K562 (cell line): ENCODE measurements around the gene ZNF620. TPM values are rescaled to one million over a fixed set of nuclear protein-coding genes. Genes with fewer than 3 reads are reported as not detected.

Source experiments
- AFF4 ChIP-seq: sonication (generic); formaldehyde crosslinking; IDR thresholded peaks from 2 replicates; pipeline ENCODE4 v1.8.0; 2023; ENCODE audit warnings: mild to moderate bottlenecking, missing genetic modification reagents
- ARID3B ChIP-seq: fragments of 250-450 bp; sonication (Bioruptor Pico); IDR thresholded peaks from 2 replicates; pipeline ENCODE4 v1.4.0; 2020; ENCODE audit warnings: borderline replicate concordance
- ATF1 ChIP-seq, 2 experiments: fragments of 450-650 bp in 1 of 2; IDR thresholded peaks; 2 replicates each; pipeline ENCODE4 v1.6.1; 2016; ENCODE audit warnings: missing compliant biosample characterization in 1 of 2, missing genetic modification characterization in 1 of 2
- CBFA2T3 ChIP-seq: fragments of 450-650 bp; IDR thresholded peaks from 2 replicates; pipeline ENCODE4 v1.6.1; 2017
- CTBP1 ChIP-seq: fragments of 450-650 bp; IDR thresholded peaks from 2 replicates; pipeline ENCODE4 v1.6.1; 2016; ENCODE audit warnings: borderline replicate concordance
- ETS2 ChIP-seq: IDR thresholded peaks from 2 replicates; pipeline ENCODE4 v1.6.1; 2016; ENCODE audit warnings: borderline replicate concordance, missing genetic modification characterization, mild to moderate bottlenecking, moderate library complexity, missing compliant biosample characterization; ENCODE audit not compliant: poor library complexity, severe bottlenecking
- HDAC2 ChIP-seq: fragments of 450-650 bp; IDR thresholded peaks from 2 replicates; pipeline ENCODE4 v1.6.1; 2016; ENCODE audit warnings: mild to moderate bottlenecking
- NCOA1 ChIP-seq: fragments of 450-650 bp; IDR thresholded peaks from 2 replicates; pipeline ENCODE4 v1.6.1; 2016; ENCODE audit warnings: low read depth
- SNRNP70 ChIP-seq: fragments of 200-400 bp; formaldehyde crosslinking; optimal IDR thresholded peaks from 2 replicates; pipeline ENCODE3; 2017; ENCODE audit warnings: low read depth, low read length
- XRCC5 ChIP-seq: fragments of 200-400 bp; formaldehyde crosslinking; IDR thresholded peaks from 2 replicates; pipeline ENCODE4 v1.6.1; 2017; ENCODE audit warnings: low read depth, mild to moderate bottlenecking, low read length
- ZNF175 ChIP-seq: fragments of 200-800 bp; sonication (Bioruptor generic); IDR thresholded peaks from 2 replicates; pipeline ENCODE4 v1.6.1; 2016; ENCODE audit warnings: low read depth, mild to moderate bottlenecking, missing genetic modification characterization, missing compliant biosample characterization
- ZSCAN29 ChIP-seq: fragments of 450-650 bp; IDR thresholded peaks from 2 replicates; pipeline ENCODE4 v1.6.1; 2017
- polyA plus RNA-seq, 8 experiments: library from polyadenylated mRNA; depleted of rRNA in 4 of 8; stranded (reverse) in 5 of 8; unstranded in 3 of 8; fragments of >200 nt; fragmentation: Nextera tagmentation in 2 of 8; fragmentation: Illumina TruSeq in 1 of 8; extraction: Ambion mirVana in 2 of 8; extraction: Trizol in 1 of 8; gene quantifications; 2 replicates each; pipeline versions ENCODE4 v1.2.1 to v1.2.3, GENCODE V29; 2011 to 2014; ENCODE audit warnings: inconsistent platforms in 1 of 8, missing spikeins in 1 of 8
- total RNA-seq, 7 experiments: library from RNA; depleted of rRNA in 6 of 7; stranded (reverse); fragments of >200 nt in 6 of 7; fragmentation: Illumina TruSeq in 2 of 7; extraction: Trizol in 2 of 7; gene quantifications; 2 replicates each; pipeline versions ENCODE4 v1.2.1 to v1.2.3, GENCODE V29; 2011 to 2021; ENCODE audit warnings: low replicate concordance in 1 of 7
- TF ChIP-seq, protein P1 (sequence below): fragments of 250-450 bp; sonication (Bioruptor Pico); IDR thresholded peaks from 2 replicates; pipeline ENCODE4 v1.4.0; 2020

ZNF620 gene
- total and polyA plus RNA-seq, 9 of the 15 experiments (the other 6 are each of a cell fraction or from before 2014, with no cell fraction given), result 1.2 to 5.5 (median 3.3) TPM

DNA sequence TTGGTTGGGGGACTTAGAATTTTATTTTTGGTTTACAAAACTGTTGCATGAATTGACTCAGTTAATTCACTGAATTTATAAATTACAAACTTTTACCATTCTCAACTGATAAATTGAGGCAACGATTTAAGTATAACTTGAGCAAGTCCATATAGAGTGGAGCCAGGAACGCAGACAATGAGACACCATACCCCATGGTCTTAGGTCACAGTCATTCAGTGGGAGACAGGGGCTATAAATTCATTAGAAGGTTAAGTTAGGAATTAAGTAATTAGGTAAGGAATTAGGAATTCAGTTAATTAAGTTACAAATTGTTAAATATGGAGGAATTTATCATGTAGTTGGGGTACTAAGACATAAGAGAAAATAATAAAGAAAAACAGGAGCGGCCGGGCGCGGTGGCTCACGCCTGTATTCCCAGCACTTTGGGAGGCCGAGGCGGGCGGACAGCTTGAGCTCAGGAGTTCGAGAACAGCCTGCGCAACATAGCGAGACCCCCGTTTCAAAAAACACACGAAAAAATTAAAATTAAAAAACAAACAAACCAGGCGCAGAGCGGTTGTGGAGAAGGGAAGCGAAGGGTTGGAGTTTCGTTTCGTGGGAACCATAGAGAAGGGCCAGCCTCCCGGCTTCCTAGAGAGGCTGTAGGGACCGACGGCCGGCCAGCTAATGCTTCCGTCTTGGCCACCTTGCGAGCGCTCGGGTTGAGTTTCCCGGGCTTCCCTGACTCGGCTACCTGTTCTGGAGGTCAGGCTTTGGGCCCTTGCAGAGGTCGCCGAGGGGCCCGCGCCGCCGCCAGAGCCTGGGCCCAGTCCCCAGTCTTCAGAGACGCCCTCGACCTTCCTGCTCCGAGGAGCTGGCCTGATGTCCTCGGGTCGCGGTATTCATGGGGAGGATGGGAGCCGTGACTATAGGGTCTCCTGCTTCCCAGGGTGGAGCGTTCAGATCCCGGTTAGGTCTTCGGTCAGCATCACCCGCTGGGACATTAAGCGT, 29.1 kb upstream of the ZNF620 start, which contains the start of gene ZNF619 (continued):
- no peak for TF ChIP-seq CBFA2T3
- TF ChIP-seq ZNF175 (CRISPR knock-in tag), result peak; percentile 56; the same call in 1 of the 2 replicates
- TF ChIP-seq CTBP1, result peak; percentile 55; the same call in 1 of the 2 replicates
- no peak for TF ChIP-seq ETS2 (tag)
- TF ChIP-seq HDAC2, result no peak
- no peak for TF ChIP-seq AFF4
- peak; percentile 69; the same call in 1 of the 2 replicates for TF ChIP-seq XRCC5
- TF ChIP-seq, protein P1, sequence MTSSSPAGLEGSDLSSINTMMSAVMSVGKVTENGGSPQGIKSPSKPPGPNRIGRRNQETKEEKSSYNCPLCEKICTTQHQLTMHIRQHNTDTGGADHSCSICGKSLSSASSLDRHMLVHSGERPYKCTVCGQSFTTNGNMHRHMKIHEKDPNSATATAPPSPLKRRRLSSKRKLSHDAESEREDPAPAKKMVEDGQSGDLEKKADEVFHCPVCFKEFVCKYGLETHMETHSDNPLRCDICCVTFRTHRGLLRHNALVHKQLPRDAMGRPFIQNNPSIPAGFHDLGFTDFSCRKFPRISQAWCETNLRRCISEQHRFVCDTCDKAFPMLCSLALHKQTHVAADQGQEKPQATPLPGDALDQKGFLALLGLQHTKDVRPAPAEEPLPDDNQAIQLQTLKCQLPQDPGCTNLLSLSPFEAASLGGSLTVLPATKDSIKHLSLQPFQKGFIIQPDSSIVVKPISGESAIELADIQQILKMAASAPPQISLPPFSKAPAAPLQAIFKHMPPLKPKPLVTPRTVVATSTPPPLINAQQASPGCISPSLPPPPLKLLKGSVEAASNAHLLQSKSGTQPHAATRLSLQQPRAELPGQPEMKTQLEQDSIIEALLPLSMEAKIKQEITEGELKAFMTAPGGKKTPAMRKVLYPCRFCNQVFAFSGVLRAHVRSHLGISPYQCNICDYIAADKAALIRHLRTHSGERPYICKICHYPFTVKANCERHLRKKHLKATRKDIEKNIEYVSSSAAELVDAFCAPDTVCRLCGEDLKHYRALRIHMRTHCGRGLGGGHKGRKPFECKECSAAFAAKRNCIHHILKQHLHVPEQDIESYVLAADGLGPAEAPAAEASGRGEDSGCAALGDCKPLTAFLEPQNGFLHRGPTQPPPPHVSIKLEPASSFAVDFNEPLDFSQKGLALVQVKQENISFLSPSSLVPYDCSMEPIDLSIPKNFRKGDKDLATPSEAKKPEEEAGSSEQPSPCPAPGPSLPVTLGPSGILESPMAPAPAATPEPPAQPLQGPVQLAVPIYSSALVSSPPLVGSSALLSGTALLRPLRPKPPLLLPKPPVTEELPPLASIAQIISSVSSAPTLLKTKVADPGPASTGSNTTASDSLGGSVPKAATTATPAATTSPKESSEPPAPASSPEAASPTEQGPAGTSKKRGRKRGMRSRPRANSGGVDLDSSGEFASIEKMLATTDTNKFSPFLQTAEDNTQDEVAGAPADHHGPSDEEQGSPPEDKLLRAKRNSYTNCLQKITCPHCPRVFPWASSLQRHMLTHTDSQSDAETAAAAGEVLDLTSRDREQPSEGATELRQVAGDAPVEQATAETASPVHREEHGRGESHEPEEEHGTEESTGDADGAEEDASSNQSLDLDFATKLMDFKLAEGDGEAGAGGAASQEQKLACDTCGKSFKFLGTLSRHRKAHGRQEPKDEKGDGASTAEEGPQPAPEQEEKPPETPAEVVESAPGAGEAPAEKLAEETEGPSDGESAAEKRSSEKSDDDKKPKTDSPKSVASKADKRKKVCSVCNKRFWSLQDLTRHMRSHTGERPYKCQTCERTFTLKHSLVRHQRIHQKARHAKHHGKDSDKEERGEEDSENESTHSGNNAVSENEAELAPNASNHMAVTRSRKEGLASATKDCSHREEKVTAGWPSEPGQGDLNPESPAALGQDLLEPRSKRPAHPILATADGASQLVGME, result no peak
- no peak; the same call in 1 of the 2 replicates for TF ChIP-seq NCOA1
- TF ChIP-seq ZSCAN29, result peak; percentile 68; the same call in 1 of the 2 replicates
- no peak for TF ChIP-seq SNRNP70
- no peak for TF ChIP-seq ATF1 (CRISPR knock-in tag; IDR thresholded peaks at IDR 0.05)
- TF ChIP-seq ATF1 (tag; IDR thresholded peaks at IDR 0.05), result peak; percentile 65
- TF ChIP-seq ARID3B (CRISPR knock-in tag), result no peak
